ENCODE measurements around the gene NPM1. TPM values are rescaled to one million over a fixed set of nuclear protein-coding genes. Genes with fewer than 3 reads are reported as not detected.

Gene NPM1
- total RNA-seq, 1 experiment from 2014 or later = 3,487 TPM

DNA sequence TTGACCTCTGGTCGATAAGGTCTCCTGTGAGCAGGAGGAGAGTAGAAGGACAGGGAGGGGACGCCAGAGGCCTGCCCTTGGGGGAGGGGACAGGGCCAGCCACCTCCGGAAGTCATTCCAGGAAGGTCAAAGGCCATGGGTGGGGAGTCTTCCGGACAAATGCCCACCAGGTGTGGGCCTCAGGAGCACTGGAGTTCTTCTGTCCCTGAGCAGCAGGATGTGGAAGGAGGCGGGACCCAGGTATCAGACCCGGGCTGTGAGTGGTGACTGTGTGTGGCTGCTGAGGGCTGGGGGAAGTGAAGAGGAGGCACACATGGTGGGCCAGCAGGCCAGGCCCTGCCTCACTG, 45.7 kb downstream of the NPM1 start:
- DNase-seq (ENCODE audit: low read depth, low spot score) = no peak
- in situ Hi-C loops (cut with HindIII; ENCODE audit: low pct_unique_long_range_greater_than_20kb, low sequenced_read_pairs) = no loop called here

- no peak for DNase-seq (ENCODE audit: low read depth, low spot score)
- in situ Hi-C loops (cut with HindIII; ENCODE audit: low pct_unique_long_range_greater_than_20kb, low sequenced_read_pairs) = no loop called here
These were observed 46.5 kb downstream of the NPM1 start for GRCh38 chr5:171433982-171434676.

- in situ Hi-C loops (cut with HindIII; ENCODE audit: low pct_unique_long_range_greater_than_20kb, low sequenced_read_pairs) = no loop called here
- DNase-seq (ENCODE audit: low read depth, low spot score) = no peak
These were observed 47.2 kb downstream of the NPM1 start for GRCh38 chr5:171434874-171435273.

DNA sequence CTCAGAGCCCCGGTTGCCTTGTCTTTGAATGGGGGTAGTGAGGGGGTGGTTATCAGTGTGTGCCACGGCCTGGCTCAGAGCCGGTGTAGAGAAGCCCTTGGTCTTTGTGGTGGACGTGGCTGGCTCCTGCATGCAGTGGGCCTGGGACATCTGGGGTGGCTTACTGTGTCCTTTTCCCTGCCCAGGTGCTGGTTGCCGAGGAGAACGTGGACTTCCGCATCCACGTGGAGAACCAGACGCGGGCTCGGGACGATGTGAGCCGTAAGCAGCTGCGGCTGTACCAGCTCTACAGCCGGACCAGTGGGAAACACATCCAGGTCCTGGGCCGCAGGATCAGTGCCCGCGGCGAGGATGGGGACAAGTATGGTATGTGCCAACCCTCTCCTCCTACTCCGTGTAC, 48.3 kb downstream of the NPM1 start:
- in situ Hi-C loops (cut with HindIII; ENCODE audit: low pct_unique_long_range_greater_than_20kb, low sequenced_read_pairs) = no loop called here
- DNase-seq (ENCODE audit: low read depth, low spot score) = no peak

DNA sequence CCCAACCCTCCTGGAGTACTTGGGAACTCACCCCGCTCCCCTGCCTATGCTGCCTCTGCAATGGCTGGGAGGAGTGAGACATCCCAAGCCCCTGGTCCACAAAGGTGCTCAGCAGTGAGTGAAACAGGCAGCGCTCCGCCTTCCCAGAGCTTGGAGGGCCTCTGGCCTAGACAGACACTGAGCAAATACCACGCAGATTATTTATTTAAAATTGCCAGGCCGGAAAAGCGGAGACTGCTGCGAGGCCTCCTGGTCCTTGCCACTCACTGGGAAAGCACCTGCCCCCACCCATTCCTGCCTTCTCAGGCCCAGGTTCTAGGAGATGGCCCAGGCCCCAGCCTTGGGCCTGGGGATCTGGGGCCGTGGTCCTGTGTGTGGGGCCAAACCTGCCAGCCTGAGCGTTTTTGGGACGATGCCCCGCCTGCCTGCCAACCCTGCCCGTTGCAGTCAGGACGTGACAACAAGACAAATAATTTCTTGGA, 49.2 kb downstream of the NPM1 start:
- no peak for DNase-seq (ENCODE audit: low read depth, low spot score)
- in situ Hi-C loops (cut with HindIII; ENCODE audit: low pct_unique_long_range_greater_than_20kb, low sequenced_read_pairs) = no loop called here

GRCh38 chr5:171437286-171437821, 49.7 kb downstream of the NPM1 start:
- in situ Hi-C loops (cut with HindIII; ENCODE audit: low pct_unique_long_range_greater_than_20kb, low sequenced_read_pairs) = no loop called here
- no peak for DNase-seq (ENCODE audit: low read depth, low spot score)

DNA sequence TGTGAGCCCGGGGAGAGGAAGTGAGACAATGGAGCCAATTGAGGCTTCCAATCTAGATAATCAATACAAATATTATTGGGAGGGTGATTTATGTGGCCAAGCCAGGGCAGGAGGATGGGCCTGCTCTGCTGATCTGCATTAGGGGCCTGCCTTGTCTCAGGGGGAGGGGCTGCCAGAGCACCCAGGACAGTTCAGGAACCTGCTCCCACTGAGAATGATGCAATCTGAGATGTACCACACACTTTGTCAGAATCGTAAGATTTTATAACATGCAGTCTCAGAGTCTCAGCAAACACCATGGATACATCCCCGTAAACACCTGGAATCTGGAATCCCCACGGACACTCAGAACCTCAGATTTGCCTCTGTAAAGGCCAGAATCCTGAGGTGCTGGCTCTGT, 51.1 kb downstream of the NPM1 start:
- in situ Hi-C loops (cut with HindIII; ENCODE audit: low pct_unique_long_range_greater_than_20kb, low sequenced_read_pairs) = no loop called here
- no peak for DNase-seq (ENCODE audit: low read depth, low spot score)

GRCh38 chr5:171441246-171441791, 53.7 kb downstream of the NPM1 start:
- DNase-seq (ENCODE audit: low read depth, low spot score) = no peak
- in situ Hi-C loops (cut with HindIII; ENCODE audit: low pct_unique_long_range_greater_than_20kb, low sequenced_read_pairs) = no loop called here

- no peak for DNase-seq (ENCODE audit: low read depth, low spot score)
- in situ Hi-C loops (cut with HindIII; ENCODE audit: low pct_unique_long_range_greater_than_20kb, low sequenced_read_pairs) = no loop called here
These were observed 54.8 kb downstream of the NPM1 start for GRCh38 chr5:171442287-171443042.

DNA sequence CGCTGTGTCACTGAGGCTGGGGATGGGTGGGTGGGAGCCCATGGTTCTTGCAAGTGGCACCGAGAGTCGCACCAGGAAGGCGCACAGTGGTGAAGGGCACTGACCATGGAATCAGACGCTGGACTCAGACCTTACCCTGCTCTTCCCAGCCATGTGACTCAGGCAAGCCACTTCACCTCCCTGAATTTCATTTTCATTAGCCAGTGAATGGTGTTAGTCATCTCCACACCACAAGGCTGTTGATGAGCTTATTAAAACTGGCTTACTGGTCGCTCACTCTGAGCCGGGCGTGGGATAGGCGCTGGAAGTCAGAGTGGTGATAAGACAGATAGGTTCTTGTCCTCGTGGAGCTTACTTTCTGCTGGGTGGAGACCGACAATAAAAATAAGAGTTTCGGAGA, 56.9 kb downstream of the NPM1 start:
- DNase-seq (ENCODE audit: low read depth, low spot score) = no peak
- in situ Hi-C loops (cut with HindIII; ENCODE audit: low pct_unique_long_range_greater_than_20kb, low sequenced_read_pairs) = no loop called here

DNA sequence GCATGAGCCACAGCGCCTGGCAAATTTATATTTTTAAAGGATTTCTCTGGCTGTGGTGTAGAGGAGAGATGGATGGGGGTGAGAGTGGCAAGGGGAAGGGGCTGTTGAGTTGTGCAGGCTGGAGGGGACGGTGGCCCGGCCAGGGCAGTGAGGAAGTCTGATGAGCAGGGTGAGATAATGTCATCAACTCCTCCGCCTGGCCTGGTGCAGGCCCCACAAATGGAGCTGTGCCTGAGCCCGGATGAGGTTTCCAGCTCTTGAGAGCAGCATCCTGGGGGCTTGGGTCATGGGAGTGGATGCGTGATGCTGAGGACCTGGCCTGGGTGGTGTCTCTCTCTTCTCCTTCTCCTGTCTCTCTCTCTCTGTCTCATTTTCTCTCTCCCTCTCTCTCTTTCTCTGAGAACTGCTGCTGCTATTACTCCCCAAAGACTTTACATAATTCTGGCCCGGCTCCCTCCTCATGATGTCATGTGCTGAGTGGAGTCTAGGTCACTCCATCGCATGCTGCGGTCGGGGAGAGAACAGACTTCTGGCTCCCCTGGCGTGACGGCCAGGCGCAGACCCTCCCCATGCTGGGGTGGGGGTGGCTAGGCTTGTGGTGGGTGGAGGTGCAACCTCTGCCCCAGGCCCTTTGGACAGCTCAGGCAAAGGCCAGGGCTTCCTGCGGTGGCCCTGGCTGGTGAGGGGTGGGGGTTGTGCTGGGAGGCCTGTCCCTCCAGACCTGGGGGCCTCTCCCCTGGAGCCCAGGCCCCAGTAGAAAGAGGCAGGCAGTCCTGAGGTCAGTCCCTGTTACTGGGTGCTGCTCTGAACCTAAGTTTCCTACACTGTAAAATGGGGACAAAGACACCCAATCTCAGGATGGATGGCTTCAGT, 58.2 kb downstream of the NPM1 start:
- in situ Hi-C loops (cut with HindIII; ENCODE audit: low pct_unique_long_range_greater_than_20kb, low sequenced_read_pairs) = no loop called here

GRCh38 chr5:171447226-171447625, 59.6 kb downstream of the NPM1 start:
- no peak for DNase-seq (ENCODE audit: low read depth, low spot score)
- in situ Hi-C loops (cut with HindIII; ENCODE audit: low pct_unique_long_range_greater_than_20kb, low sequenced_read_pairs) = no loop called here

More for the DNA sequence above, 58.2 kb downstream of the NPM1 start:
- DNase-seq (ENCODE audit: low read depth, low spot score) = no peak

- DNase-seq (ENCODE audit: low read depth, low spot score) = no peak
- in situ Hi-C loops (cut with HindIII; ENCODE audit: low pct_unique_long_range_greater_than_20kb, low sequenced_read_pairs) = no loop called here
These were observed 61.8 kb downstream of the NPM1 start for GRCh38 chr5:171449426-171449825.

DNA sequence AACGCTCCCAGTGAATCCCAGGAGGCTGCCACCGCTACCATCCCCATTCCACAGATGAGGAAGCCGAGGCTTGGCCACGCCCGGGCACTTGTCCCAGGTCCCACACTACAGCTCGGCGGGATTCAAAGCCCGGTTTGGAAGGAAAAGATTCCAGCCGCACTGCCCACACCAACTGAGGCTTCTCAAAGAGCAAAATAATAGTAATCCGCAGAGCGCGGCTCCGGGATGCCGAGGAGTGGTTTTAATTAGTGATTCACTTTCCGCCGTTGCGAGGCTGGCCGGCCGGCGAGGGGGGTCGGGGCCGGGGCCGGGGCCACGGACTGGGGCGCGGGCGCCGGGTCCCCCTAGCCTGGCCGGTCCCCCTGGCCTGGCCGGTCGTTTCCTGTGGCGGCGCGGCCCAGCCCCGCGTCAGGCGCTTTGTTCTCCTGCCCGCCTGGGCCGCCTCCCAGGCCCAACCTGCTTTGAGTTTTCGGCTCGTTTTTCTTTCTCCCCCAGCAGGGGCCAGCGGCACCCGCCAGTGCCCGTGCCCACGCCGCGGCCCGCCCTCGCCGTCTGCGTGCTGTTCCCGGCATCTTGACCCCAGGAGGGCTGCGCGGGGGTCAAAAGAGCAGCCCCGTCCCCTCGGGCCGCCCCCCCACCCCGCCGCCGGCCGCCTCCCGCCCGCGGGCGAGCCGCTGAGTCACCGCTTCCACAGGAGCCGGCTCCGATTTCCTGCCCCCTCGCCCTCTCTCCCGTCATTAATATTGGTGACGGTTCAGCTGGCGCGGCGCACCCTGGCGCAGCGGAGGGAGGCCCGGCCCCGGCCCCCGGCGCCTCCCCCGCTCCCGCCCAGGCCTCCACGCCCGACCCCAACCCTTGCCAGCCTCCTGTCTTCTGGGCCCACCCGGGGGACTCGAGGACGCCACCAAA, 63.0 kb downstream of the NPM1 start:
- no peak for DNase-seq (ENCODE audit: low read depth, low spot score)
- in situ Hi-C loops (cut with HindIII; ENCODE audit: low pct_unique_long_range_greater_than_20kb, low sequenced_read_pairs) = no loop called here

- in situ Hi-C loops (cut with HindIII; ENCODE audit: low pct_unique_long_range_greater_than_20kb, low sequenced_read_pairs) = no loop called here
- DNase-seq (ENCODE audit: low read depth, low spot score) = no peak
These were observed 63.8 kb downstream of the NPM1 start for GRCh38 chr5:171451421-171451820.

DNA sequence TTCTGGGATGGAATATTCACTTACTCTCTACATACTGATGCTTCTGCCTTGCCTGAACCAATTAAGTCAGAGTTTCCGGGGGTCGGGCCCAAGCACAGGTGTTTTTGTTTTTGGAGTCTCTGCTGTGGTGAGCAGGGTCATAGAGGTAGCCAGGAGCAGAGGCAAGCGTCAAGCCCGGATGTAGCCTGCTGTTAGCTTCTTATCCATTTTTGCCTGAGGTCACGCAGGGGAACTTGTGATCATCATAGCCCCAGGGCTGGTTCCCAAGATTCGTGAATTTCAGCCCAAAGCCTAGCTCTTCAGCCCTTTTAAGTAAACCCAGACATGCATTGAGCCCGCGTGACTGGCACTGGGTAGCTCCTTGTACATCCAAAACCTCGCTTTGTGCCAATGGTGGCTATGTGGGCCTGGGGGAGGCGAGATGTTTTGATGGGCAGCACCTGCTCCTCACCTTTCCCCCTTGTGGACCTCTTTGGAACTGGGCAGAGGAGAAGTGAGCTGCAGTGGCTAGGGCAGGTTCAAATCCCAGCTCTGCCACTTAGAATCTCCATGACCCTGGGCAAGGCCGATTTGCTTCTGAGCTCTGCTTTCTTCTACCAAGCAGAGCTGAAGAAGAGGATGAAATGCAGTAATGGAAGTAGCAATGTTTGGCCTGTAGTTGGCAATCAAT, 65.5 kb downstream of the NPM1 start:
- in situ Hi-C loops (cut with HindIII; ENCODE audit: low pct_unique_long_range_greater_than_20kb, low sequenced_read_pairs) = no loop called here

More for the DNA sequence above, 65.5 kb downstream of the NPM1 start:
- DNase-seq (ENCODE audit: low read depth, low spot score) = no peak
